ENCODE data around the gene GJB5.
"Not testable (repeated sequence)": the region's sequence is repeated elsewhere in the genome, so short reads cannot be mapped to it uniquely, and the experiment has no call there.

The GJB5 gene

DNA sequence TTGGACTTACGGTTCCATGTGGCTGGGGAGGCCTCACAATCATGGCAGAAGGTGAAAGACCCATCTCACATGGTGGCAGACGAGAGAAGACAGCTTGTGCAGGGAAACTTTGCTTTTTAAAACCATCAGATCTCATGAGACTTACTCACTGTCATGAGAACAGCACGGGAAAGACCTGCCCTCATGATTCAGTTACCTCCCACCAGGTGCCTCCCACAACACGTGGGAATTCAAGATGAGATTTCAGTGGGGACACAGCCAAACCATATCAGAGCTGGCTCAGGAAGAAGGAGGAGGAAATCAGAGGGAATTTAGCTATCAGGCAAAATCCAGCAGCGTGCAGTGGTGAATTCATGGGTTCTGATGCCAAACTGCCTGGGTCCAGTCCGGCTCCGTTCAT lies 22.0 kb upstream of the GJB5 start:
- in situ Hi-C loops (cut with MboI; ENCODE audit: low sequenced_read_pairs); H3K4me3 ChIP-seq; DNase-seq (ENCODE audit: low spot score in 2 of 2); H3K9me3 ChIP-seq; H3K36me3 ChIP-seq (replicated peaks); H3K27me3 ChIP-seq (ENCODE audit: low read depth); H3K4me1 ChIP-seq: not testable (repeated sequence)

DNA sequence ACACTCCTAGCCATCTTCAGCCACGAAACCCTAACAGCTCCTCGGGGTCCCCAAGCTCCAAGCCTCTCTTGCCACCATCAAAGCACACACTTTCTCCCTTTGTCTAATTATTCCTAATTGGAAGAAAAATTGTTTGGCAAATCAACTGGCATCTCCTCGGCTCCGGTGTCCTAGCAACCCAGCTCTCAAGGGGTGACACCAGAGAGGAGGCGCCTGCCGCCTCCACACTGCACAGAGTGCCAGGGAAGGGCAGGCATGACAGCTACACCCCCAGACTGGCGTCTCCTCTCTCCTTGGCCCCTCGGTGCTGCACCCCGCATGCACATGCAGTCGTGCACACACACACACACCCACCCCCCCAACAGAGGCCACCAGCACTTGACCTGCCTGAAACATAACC lies 18.2 kb upstream of the GJB5 start:
- H3K27me3 ChIP-seq (ENCODE audit: low read depth): peaks cover 6% of the 10 kb centered on the region; the same call in 1 of the 2 replicates
- H3K36me3 ChIP-seq (replicated peaks): no peaks in the 10 kb centered on the region
- H3K4me1 ChIP-seq: no peaks in the 10 kb centered on the region
- in situ Hi-C loops (cut with MboI; ENCODE audit: low sequenced_read_pairs): no loop called here
- H3K9me3 ChIP-seq: no peaks in the 10 kb centered on the region
- no peak for DNase-seq (ENCODE audit: low spot score in 2 of 2)
- H3K4me3 ChIP-seq: no peak overlapping the region

DNA sequence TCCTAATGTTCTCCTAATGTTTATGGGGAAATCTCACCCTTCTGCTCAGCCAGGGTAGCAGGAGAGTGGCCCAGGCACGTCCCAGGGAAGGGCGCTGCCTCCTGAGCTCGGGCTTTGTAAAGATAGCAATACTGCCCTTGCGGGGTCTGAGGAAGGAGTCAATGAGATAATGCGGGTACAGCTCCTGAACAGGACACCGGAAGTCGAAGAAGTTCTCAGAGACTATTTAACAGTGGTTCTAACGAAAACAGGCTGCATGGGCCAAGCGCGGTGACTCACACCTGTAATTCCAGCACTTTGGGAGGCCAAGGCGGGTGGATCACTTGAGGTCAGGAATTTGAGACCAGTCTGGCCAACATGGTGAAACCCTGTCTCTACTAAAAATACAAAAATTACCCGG lies 17.6 kb upstream of the GJB5 start:
- H3K4me1 ChIP-seq; in situ Hi-C loops (cut with MboI; ENCODE audit: low sequenced_read_pairs); H3K27me3 ChIP-seq (ENCODE audit: low read depth); H3K36me3 ChIP-seq (replicated peaks); DNase-seq (ENCODE audit: low spot score in 2 of 2); H3K9me3 ChIP-seq; H3K4me3 ChIP-seq: not testable (repeated sequence)

DNA sequence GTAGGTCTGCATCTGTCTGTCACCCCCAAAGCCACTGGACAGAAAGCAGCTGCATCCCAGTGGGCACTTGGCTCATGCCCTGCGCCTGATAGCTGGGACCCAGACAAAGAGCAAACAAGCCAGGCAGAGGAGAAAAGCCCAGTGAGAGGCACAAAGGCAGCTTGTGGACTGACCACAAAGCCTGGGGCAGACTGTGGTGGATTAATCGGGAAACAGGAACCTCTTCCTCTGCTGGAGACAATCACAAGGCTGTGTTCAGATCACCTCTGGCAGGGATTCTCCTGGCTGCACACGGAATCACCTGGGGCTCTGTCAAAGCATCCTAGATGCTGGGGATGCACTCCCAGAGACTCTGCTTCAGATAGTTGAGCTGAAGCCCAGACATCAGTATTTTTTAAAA lies 15.2 kb upstream of the GJB5 start:
- no peaks in the 10 kb centered on the region for H3K9me3 ChIP-seq
- no peak overlapping the region for H3K4me3 ChIP-seq
- DNase-seq (ENCODE audit: low spot score in 2 of 2): no peak
- in situ Hi-C loops (cut with MboI; ENCODE audit: low sequenced_read_pairs): loop anchor here (10.0 kb wide), 1 partner anchor 1105 kb away; no protein-coding TSS in a partner anchor
- H3K27me3 ChIP-seq (ENCODE audit: low read depth): peaks cover 11% of the 10 kb centered on the region; the same call in 1 of the 2 replicates
- no peaks in the 10 kb centered on the region for H3K36me3 ChIP-seq (replicated peaks)
- H3K4me1 ChIP-seq: no peaks in the 10 kb centered on the region

DNA sequence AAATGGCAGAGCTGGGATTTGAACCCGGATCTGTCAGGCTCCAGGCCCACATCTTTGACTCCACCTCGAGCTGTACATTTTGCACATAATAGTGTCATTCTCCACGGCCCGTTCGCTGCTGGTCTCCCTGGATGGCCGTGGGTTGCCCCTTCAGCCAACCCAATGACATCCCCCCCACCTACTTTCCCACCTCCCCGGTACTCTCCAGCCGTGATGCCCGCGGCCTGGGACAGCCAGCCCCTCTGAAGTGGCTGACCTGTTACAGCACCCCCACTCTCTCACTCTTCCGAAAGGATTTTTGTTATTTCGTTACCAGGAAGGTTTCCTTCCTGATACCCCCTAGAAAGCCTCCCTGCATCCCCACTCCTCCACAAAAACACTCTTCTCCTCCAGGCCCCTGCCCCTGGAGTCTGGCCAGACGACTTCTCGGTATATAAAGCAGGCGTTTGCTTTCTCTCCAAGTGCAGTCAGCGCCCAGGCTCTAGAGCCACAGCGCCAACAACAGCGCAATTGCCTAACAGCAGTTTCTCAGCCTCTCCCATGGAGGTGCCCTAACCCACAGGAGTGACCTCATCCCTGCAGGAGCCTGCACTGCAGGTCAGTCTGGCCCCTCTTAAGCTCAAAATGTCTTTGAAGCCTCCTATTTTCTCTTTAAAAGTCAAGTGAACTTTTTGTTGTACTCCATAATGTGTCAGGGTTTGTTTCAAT lies 14.5 kb upstream of the GJB5 start:
- no peak for DNase-seq (ENCODE audit: low spot score in 2 of 2)
- in situ Hi-C loops (cut with MboI; ENCODE audit: low sequenced_read_pairs): loop anchor here (10.0 kb wide), 1 partner anchor 1106 kb away; no protein-coding TSS in a partner anchor
- Histone ChIP-seq H3K36me3 (replicated peaks) (no peaks in the 10 kb centered on the region), H3K27me3 (ENCODE audit: low read depth) (peaks cover 11% of the 10 kb centered on the region; the same call in 1 of the 2 replicates), H3K9me3 (no peaks in the 10 kb centered on the region), H3K4me1 (no peaks in the 10 kb centered on the region), H3K4me3 (no peak overlapping the region)

DNA sequence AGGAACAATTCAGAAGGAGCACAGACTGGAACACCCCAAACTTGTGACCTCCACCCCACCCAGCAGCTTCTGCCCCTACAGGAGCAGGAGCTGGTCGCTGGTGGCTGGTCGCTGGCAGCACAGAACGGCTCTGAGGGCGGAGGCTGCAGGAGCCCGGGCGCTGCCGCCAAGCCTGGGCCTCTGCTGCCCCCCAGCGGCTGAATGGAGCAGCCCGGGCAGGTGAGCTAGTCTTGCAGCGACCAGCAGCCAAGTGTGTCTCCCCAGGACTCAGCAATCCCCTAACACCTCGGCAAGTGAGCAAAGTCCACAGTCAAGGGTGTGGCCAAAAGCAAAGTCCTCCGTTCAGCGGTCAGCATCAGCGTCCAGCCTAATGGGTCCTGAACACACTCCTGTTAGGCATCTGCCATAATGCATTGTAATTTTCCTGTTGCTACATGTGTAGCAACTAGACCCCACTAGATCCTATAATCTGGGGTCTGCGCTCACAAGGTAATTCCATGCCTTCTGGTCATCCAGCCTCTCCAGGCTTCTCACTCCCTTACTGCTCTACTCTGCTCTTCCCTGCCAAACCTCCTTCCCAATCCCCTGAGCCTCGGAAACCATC lies 12.1 kb upstream of the GJB5 start:
- Histone ChIP-seq H3K36me3 (replicated peaks) (no peaks in the 10 kb centered on the region), H3K4me3 (no peak overlapping the region), H3K27me3 (ENCODE audit: low read depth) (peaks cover 5% of the 10 kb centered on the region; the same call in 1 of the 2 replicates), H3K4me1 (no peaks in the 10 kb centered on the region), H3K9me3 (no peaks in the 10 kb centered on the region)
- peak; percentile 61 to 87 for DNase-seq (ENCODE audit: low spot score in 2 of 2)
- in situ Hi-C loops (cut with MboI; ENCODE audit: low sequenced_read_pairs): loop anchor here (10.0 kb wide), 1 partner anchor 1108 kb away; no protein-coding TSS in a partner anchor

DNA sequence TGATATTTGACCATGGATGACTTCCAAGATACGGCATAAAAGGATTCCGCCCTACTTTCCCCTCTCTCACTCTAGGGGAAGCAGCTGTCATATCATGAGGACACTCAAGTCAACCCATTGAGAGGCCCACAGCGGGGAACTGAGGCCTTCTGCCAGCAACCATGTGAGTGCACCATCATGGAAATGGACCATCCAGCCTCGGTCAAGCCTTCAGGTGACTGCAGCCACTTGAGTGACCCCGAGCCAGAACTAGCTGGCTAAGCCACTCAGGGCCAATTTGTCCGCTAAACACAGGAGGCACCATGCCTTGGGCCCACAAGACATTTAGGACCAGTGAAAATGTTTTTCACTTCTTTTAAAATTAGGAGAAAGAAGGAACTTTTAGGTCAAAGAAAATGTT lies 11.1 kb upstream of the GJB5 start:
- no peak overlapping the region for H3K4me3 ChIP-seq
- H3K27me3 ChIP-seq (ENCODE audit: low read depth): peaks cover 5% of the 10 kb centered on the region; the same call in 1 of the 2 replicates
- in situ Hi-C loops (cut with MboI; ENCODE audit: low sequenced_read_pairs): loop anchor here (10.0 kb wide), 1 partner anchor 1109 kb away; no protein-coding TSS in a partner anchor
- no peaks in the 10 kb centered on the region for H3K9me3 ChIP-seq
- H3K4me1 ChIP-seq: no peaks in the 10 kb centered on the region
- DNase-seq (ENCODE audit: low spot score in 2 of 2): no peak
- no peaks in the 10 kb centered on the region for H3K36me3 ChIP-seq (replicated peaks)

DNA sequence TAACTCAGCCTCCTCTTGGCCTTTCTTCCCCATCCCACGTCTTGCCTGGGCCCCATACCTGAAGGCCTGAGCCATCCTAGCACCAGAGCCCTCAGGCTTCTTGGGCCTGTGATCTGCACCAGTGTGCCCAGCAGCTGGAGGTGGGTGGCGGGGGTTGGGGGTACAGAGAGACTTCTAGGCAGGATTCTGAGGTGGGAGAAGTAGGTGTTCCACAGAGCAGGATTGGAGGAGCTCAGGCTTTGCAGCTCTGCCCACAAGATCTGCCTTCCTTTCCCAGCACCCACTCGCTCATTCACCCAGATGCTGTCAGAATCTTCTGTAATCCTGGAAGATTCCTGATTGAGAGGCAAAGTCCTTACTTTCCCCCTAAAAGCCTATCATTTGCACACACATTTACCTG lies 10.0 kb upstream of the GJB5 start:
- H3K4me1 ChIP-seq: no peaks in the 10 kb centered on the region
- no peaks in the 10 kb centered on the region for H3K36me3 ChIP-seq (replicated peaks)
- no peaks in the 10 kb centered on the region for H3K9me3 ChIP-seq
- DNase-seq (ENCODE audit: low spot score in 2 of 2): no peak
- no peak overlapping the region for H3K4me3 ChIP-seq
- H3K27me3 ChIP-seq (ENCODE audit: low read depth): peaks cover 5% of the 10 kb centered on the region; the same call in 1 of the 2 replicates
- in situ Hi-C loops (cut with MboI; ENCODE audit: low sequenced_read_pairs): loop anchor here (10.0 kb wide), 1 partner anchor 1110 kb away; no protein-coding TSS in a partner anchor

DNA sequence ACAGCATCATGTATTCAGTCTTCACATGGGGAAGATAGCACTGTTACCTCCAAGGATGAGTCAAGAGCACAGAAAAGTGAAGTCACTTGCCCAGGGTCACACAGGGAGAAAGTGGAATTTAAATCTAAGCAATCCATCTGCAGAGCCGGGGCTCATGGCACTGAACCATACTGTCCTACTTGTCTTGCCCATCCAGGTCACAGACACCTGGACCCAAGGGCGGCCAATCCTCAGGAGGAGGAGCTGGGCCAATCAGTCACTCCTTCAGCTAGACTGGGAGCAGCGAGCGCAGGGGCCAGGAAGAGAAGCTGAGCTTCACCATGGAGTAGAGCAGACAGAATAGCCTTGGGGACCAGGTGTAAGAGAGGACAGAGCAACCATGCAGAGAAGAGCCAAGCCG lies 9.2 kb upstream of the GJB5 start:
- in situ Hi-C loops (cut with MboI; ENCODE audit: low sequenced_read_pairs): loop anchor here (10.0 kb wide), 1 partner anchor 1111 kb away; no protein-coding TSS in a partner anchor
- Histone ChIP-seq H3K4me1 (no peaks in the 10 kb centered on the region), H3K9me3 (no peaks in the 10 kb centered on the region), H3K27me3 (ENCODE audit: low read depth) (peaks cover 5% of the 10 kb centered on the region; the same call in 1 of the 2 replicates), H3K36me3 (replicated peaks) (no peaks in the 10 kb centered on the region), H3K4me3 (no peak overlapping the region)
- no peak for DNase-seq (ENCODE audit: low spot score in 2 of 2)

DNA sequence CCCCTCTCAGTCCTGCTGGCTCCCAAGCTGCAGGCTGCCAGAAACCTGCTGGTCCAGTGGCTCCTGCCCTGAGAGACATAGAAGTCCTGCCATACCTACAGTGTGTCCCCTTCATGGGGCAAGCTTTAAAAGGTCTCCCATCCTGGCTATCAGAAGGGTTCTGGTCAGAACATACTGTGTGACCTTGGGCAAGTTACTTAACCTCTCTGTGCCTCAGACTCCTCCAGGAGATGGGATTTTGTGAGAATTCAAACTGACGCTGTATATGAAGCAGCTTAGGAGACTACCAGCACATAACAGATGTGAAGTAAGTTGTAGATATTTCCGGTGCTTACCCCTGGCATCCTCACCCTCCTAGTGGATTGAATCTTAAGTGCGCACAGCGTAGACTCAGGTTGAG lies 8.7 kb upstream of the GJB5 start:
- in situ Hi-C loops (cut with MboI; ENCODE audit: low sequenced_read_pairs): loop anchor here (10.0 kb wide), 1 partner anchor 1111 kb away; no protein-coding TSS in a partner anchor
- Histone ChIP-seq H3K9me3 (no peaks in the 10 kb centered on the region), H3K4me1 (no peaks in the 10 kb centered on the region), H3K4me3 (no peak overlapping the region), H3K27me3 (ENCODE audit: low read depth) (peaks cover 5% of the 10 kb centered on the region; the same call in 1 of the 2 replicates), H3K36me3 (replicated peaks) (no peaks in the 10 kb centered on the region)
- no peak for DNase-seq (ENCODE audit: low spot score in 2 of 2)

DNA sequence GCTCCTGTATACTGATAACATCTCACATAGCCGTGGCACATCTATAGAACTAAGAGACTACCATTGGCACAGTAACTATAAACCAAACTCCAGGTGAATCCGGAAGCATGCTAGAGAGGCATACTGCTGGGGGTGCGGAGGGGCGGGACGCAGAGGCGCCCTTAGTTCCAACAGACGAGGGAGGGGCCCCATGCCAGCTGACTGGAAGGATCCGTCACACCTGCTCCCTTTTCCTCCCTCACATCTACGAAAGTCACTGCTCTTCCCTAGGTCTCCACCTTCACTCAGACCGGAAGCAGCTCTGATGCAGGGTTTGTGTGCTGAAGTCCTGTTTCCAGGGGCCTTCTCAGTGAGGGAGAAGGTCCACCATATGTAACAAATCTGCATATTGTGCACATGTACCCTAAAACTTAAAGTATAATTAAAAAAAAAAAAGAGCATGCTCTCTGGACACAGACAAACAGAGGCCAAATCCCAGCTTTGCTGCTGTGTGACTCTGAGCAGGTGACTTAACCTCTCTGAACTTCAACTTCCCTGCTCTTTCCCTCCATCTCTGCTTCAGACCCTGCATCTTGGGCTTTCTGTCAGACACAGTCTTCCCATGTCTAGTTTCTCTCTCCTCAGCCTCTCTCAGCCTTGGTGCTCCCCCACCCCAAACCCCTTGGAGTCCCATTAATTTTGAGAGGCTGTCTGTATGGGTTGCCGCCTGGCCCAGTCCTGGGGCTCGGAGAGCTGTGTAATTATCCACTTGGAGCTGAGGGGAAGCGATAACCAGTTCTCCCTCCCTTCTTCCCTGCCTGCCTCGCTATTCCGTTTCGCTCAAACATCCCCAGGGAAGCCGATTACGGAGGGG lies 7.8 kb upstream of the GJB5 start:
- Histone ChIP-seq H3K9me3 (no peaks in the 10 kb centered on the region), H3K4me3 (no peak overlapping the region), H3K36me3 (replicated peaks) (no peaks in the 10 kb centered on the region), H3K27me3 (ENCODE audit: low read depth) (peaks cover 5% of the 10 kb centered on the region; the same call in 1 of the 2 replicates), H3K4me1 (no peaks in the 10 kb centered on the region)
- in situ Hi-C loops (cut with MboI; ENCODE audit: low sequenced_read_pairs): loop anchor here (10.0 kb wide), 1 partner anchor 1112 kb away; no protein-coding TSS in a partner anchor
- no peak for DNase-seq (ENCODE audit: low spot score in 2 of 2)

DNA sequence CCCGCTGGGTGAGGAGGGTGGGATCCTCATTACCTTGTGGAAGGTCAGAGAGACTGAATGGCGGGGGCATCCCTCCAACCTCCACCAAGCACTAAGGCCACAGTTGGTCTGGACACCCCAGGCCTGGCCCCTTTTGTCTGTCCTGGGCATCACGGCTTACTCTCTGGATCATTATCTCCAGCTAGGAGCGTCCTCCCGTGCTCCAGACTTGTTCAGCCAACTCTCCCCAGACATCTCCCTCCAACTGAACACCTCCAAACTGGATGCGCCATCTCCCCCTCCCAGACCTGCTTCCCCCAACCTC lies 7.3 kb upstream of the GJB5 start:
- H3K4me1 ChIP-seq: no peaks in the 10 kb centered on the region
- no peak for DNase-seq (ENCODE audit: low spot score in 2 of 2)
- H3K36me3 ChIP-seq (replicated peaks): no peaks in the 10 kb centered on the region
- peaks cover 5% of the 10 kb centered on the region; the same call in 1 of the 2 replicates for H3K27me3 ChIP-seq (ENCODE audit: low read depth)
- no peak overlapping the region for H3K4me3 ChIP-seq
- no peaks in the 10 kb centered on the region for H3K9me3 ChIP-seq
- in situ Hi-C loops (cut with MboI; ENCODE audit: low sequenced_read_pairs): loop anchor here (10.0 kb wide), 1 partner anchor 1113 kb away; no protein-coding TSS in a partner anchor

DNA sequence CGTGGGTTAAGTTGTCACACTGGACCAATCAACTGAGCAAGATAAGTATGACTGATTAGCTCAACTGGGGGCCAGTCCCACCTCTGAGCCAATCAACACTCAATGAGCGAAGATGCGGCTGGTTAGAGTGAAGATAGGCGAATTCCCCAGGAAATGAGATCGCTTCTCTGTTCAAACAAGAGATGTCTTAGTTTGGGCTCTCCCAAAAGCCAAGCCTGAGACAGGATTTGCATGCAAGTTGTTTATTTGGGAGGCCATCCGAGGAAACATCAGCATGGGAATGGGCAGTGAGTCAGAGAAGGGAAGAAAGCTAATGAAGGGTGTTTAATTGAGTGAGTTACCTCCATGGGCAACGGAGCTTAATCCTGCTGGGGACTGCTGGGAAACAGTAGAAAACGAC lies 4.9 kb upstream of the GJB5 start:
- Histone ChIP-seq H3K27me3 (ENCODE audit: low read depth) (no peaks in the 10 kb centered on the region), H3K4me3 (no peak overlapping the region), H3K36me3 (replicated peaks) (no peaks in the 10 kb centered on the region), H3K9me3 (no peaks in the 10 kb centered on the region), H3K4me1 (no peaks in the 10 kb centered on the region)
- in situ Hi-C loops (cut with MboI; ENCODE audit: low sequenced_read_pairs): loop anchor here (10.0 kb wide), 1 partner anchor 1115 kb away; no protein-coding TSS in a partner anchor
- no peak for DNase-seq (ENCODE audit: low spot score in 2 of 2)

All from HAP-1 (cell line).